Ishikawa (cell line): Measurements from ENCODE around the gene KLHL25.

Source experiments
- REST ChIP-seq: IDR thresholded peaks from 2 replicates; pipeline ENCODE4 v1.6.1; 2012; ENCODE audit warnings: low read depth, mild to moderate bottlenecking
- TAF1 ChIP-seq: IDR thresholded peaks from 2 replicates; pipeline ENCODE4 v1.6.1; 2012; ENCODE audit warnings: low read depth, mild to moderate bottlenecking

- no peak for TF ChIP-seq REST
- TF ChIP-seq TAF1 = no peak
Observed at GRCh38 chr15:85788771-85789495, 5.8 kb downstream of the KLHL25 start.
